Smooth muscle cell (in vitro differentiated cells): Measurements from ENCODE around the gene AGPAT4. TPM values are rescaled to one million over a fixed set of nuclear protein-coding genes. Genes with fewer than 3 reads are reported as not detected.

Source experiments
- DNase-seq: peaks from one replicate; lab custom pipeline; 2025; ENCODE audit not compliant: unreplicated experiment; lab: John Stamatoyannopoulos, UW
- H2AFZ ChIP-seq: fragments of 200-600 bp; sonication (generic); 2 replicates; pipeline ENCODE4 v1.6.0; 2016; ENCODE audit warnings: antibody characterized with exemption, low read depth, mild to moderate bottlenecking
- H3F3A ChIP-seq: fragments of 200-600 bp; sonication (generic); 2 replicates; pipeline ENCODE4 v1.6.0; 2017; ENCODE audit warnings: antibody characterized with exemption, low read depth
- H3K27ac ChIP-seq: fragments of 200-600 bp; sonication (generic); 2 replicates; pipeline ENCODE4 v1.5.1; 2016; ENCODE audit warnings: low read depth, mild to moderate bottlenecking
- H3K27me3 ChIP-seq: fragments of 200-600 bp; sonication (generic); 2 replicates; pipeline ENCODE4 v1.6.1; 2016; ENCODE audit warnings: low read depth, mild to moderate bottlenecking
- H3K36me3 ChIP-seq: fragments of 200-600 bp; sonication (generic); 2 replicates; pipeline ENCODE4 v1.5.1; 2016; ENCODE audit warnings: low read depth
- H3K4me1 ChIP-seq: fragments of 200-600 bp; sonication (generic); 2 replicates; pipeline ENCODE4 v1.5.1; 2016; ENCODE audit warnings: low read depth
- H3K4me2 ChIP-seq: fragments of 200-600 bp; sonication (generic); 2 replicates; pipeline ENCODE4 v1.6.0; 2016; ENCODE audit warnings: mild to moderate bottlenecking
- H3K4me3 ChIP-seq: fragments of 200-600 bp; sonication (generic); 2 replicates; pipeline ENCODE4 v1.5.1; 2016; ENCODE audit warnings: mild to moderate bottlenecking
- H3K79me2 ChIP-seq: fragments of 200-600 bp; sonication (generic); 2 replicates; pipeline ENCODE4 v1.6.0; 2016; ENCODE audit warnings: low read depth, mild to moderate bottlenecking
- H3K9ac ChIP-seq: fragments of 200-600 bp; sonication (generic); 2 replicates; pipeline ENCODE4 v1.6.0; 2016; ENCODE audit warnings: low read depth
- H3K9me3 ChIP-seq: fragments of 200-600 bp; sonication (generic); replicated peaks from 2 replicates; pipeline ENCODE4 v1.5.1; 2016; ENCODE audit warnings: low read depth
- H4K20me1 ChIP-seq: fragments of 200-600 bp; sonication (generic); 2 replicates; pipeline ENCODE4 v1.6.0; 2016; ENCODE audit warnings: low read depth
- WGBS: methylation state at CpG from one replicate; pipeline ENCODE4 v1.1.7; 2016; ENCODE audit warnings: low lambda C conversion rate; 5-methylcytosine and 5-hydroxymethylcytosine counted together
- polyA plus RNA-seq: library from polyadenylated mRNA; unstranded; fragments of >200 nt; fragmentation: Nextera tagmentation; extraction: Ambion mirVana; gene quantifications from 2 replicates; pipeline ENCODE4 v1.2.1, GENCODE V29; 2016
- total RNA-seq: library from RNA; depleted of rRNA; stranded (reverse); fragments of >200 nt; gene quantifications from 2 replicates; pipeline ENCODE4 v1.2.3, GENCODE V29; 2014
- TF ChIP-seq, protein P1 (sequence below): fragments of 200-600 bp; sonication (generic); IDR thresholded peaks from 2 replicates; pipeline ENCODE4 v1.5.1; 2017; ENCODE audit warnings: borderline replicate concordance, mild to moderate bottlenecking, antibody characterized with exemption; ENCODE audit not compliant: insufficient read depth, poor library complexity, severe bottlenecking

Gene AGPAT4
- total and polyA plus RNA-seq, 2 experiments from 2014 or later: 51.4 to 51.8 TPM

DNA sequence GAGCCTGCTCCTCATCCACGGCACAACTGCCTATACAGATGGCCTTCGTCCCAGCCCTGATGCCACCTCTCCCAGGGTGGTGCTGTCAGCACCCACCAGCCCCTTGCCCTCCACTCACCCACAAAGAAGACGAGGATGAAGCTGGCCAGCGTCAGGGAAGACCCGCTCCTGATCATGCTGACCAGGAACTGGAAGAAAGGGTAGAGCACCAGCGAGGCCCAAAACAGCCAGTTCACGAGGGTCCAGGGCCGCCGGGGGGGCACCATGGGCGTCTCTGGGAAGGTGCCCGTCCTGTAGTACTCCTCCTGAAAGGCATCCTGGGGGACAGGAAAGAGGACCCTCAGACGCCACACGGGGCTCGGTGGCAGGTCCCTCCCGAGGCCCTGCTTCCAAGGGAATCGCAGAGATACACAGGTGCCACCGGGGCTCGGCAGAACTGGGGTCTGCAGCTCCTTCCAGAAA, 134.5 kb downstream of the AGPAT4 start:
- H3K4me2 ChIP-seq: no peak overlapping the region
- H3F3A ChIP-seq: peaks cover 1% of the 10 kb centered on the region
- no peaks in the 10 kb centered on the region for H3K79me2 ChIP-seq
- no peaks in the 10 kb centered on the region for H4K20me1 ChIP-seq
- H3K27ac ChIP-seq: no peak overlapping the region
- no peaks in the 10 kb centered on the region for H3K27me3 ChIP-seq
- no peaks in the 10 kb centered on the region for H3K4me1 ChIP-seq
- no peak overlapping the region for H3K9ac ChIP-seq
- H2AFZ ChIP-seq: no peak overlapping the region
- H3K9me3 ChIP-seq: no peaks in the 10 kb centered on the region
- no peaks in the 10 kb centered on the region for H3K36me3 ChIP-seq
- H3K4me3 ChIP-seq: no peak overlapping the region
- TF ChIP-seq, protein P1, sequence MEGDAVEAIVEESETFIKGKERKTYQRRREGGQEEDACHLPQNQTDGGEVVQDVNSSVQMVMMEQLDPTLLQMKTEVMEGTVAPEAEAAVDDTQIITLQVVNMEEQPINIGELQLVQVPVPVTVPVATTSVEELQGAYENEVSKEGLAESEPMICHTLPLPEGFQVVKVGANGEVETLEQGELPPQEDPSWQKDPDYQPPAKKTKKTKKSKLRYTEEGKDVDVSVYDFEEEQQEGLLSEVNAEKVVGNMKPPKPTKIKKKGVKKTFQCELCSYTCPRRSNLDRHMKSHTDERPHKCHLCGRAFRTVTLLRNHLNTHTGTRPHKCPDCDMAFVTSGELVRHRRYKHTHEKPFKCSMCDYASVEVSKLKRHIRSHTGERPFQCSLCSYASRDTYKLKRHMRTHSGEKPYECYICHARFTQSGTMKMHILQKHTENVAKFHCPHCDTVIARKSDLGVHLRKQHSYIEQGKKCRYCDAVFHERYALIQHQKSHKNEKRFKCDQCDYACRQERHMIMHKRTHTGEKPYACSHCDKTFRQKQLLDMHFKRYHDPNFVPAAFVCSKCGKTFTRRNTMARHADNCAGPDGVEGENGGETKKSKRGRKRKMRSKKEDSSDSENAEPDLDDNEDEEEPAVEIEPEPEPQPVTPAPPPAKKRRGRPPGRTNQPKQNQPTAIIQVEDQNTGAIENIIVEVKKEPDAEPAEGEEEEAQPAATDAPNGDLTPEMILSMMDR: no peak
- DNase-seq: no peak
- 98% methylated on average over 18 of the region's 18 CpGs for WGBS

DNA sequence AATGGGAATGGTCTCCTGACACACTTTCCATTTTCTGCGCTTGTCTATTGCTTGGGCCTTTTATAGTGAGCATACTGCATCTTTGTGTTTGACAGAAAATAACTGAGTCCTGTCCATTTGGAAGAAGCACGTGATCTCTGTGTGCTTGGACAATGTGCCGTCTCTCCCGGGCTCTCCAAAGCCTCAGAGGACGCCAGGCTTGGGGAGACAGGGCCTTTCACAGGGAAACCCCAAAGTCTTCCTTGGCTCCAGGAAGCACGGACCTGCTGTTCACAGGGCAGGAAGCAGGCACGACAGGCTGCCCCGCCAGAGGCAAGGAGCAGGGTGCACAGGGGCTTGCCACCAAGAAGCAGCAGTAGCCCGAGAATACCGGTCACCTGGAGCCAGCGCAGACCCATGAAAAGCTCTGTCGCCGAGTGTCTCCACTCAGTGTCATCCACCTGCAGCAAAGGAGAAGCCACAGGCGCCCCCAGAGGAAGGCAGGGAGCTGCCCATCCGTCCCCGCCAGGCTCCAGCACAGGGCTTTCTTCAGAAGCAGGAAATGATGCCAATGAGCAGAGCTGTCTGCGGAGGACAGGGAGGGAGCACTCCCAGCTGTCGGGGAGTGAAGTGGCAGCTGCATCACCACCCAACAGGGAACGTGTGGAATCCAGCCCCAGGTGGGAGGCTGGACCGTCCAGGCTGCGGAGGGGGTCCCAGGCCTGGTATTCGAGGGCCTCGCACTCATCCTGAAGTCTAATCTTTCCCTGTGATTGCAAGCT, 135.1 kb downstream of the AGPAT4 start:
- H3F3A ChIP-seq: peaks cover 7% of the 10 kb centered on the region
- no peaks in the 10 kb centered on the region for H4K20me1 ChIP-seq
- no peak overlapping the region for H3K9ac ChIP-seq
- WGBS: 98% methylated on average over 23 of the region's 23 CpGs
- H3K4me1 ChIP-seq: no peaks in the 10 kb centered on the region
- no peaks in the 10 kb centered on the region for H3K36me3 ChIP-seq
- H3K27me3 ChIP-seq: no peaks in the 10 kb centered on the region
- no peak overlapping the region for H2AFZ ChIP-seq
- no peak overlapping the region for H3K4me3 ChIP-seq
- DNase-seq: no peak
- TF ChIP-seq, protein P1: no peak
- H3K4me2 ChIP-seq: no peak overlapping the region
- H3K79me2 ChIP-seq: no peaks in the 10 kb centered on the region
- H3K27ac ChIP-seq: no peak overlapping the region
- H3K9me3 ChIP-seq: no peaks in the 10 kb centered on the region

DNA sequence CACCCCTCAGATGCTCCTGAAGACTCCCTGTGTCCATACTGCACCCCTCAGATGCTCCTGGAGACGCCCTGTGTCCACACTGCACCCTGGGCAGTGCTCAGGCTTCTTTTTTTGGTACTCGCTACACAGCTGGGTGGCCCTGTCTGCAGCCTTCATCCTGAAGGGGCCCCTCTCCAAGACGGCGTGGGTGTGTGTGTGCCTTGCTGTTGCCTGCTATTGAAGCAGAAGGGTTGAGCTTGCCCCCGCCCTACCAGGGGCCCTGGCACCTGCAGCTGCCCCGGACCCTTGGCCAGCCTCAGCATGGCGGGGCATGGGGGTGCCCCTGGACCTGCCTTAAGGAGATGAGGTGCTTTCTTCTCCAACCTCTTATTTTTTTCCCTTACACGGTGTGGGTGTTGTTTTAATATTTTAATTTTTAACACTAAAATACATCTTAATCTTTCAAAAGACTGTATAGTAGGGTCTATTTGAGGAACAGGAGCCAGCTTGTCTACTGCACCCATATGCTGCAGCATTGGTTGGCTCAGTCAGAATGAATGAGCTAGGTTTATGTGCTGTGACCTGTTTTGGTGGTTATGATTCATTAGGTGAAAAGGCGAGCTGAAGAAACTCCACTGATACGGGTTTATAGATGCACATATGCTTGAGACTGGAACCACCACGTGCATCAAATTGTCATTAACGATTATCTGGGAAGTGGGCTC, 135.9 kb downstream of the AGPAT4 start:
- WGBS: 88% methylated on average over 12 of the region's 12 CpGs
- Histone ChIP-seq H2AFZ (no peak overlapping the region), H3K27ac (no peak overlapping the region), H3K27me3 (no peaks in the 10 kb centered on the region), H3K36me3 (no peaks in the 10 kb centered on the region), H3K4me1 (no peaks in the 10 kb centered on the region), H4K20me1 (no peaks in the 10 kb centered on the region), H3K9me3 (no peaks in the 10 kb centered on the region), H3F3A (peaks cover 12% of the 10 kb centered on the region), H3K4me3 (no peak overlapping the region), H3K4me2 (no peak overlapping the region), H3K79me2 (no peaks in the 10 kb centered on the region), H3K9ac (no peak overlapping the region)
- DNase-seq: no peak
- TF ChIP-seq, protein P1: no peak
